HepG2 (cell line): ENCODE results near the gene TBC1D22A. TPM values are rescaled to one million over a fixed set of nuclear protein-coding genes. Genes with fewer than 3 reads are reported as not detected.

ENCODE experiments used
- JUND ChIP-seq: sonication (generic); formaldehyde crosslinking; IDR thresholded peaks from 2 replicates; pipeline ENCODE4 v1.8.0; 2022; ENCODE audit warnings: mild to moderate bottlenecking, missing genetic modification reagents
- RFX5 ChIP-seq: IDR thresholded peaks from 2 replicates; pipeline ENCODE4 v1.6.1; 2011; ENCODE audit warnings: low read depth, low read length, improper control_type of control experiment
- ZNF263 ChIP-seq: sonication (generic); formaldehyde crosslinking; IDR thresholded peaks from 2 replicates; pipeline ENCODE4 v1.4.0; 2020; ENCODE audit warnings: missing genetic modification reagents
- ZNF34 ChIP-seq: sonication (generic); formaldehyde crosslinking; IDR thresholded peaks from 2 replicates; pipeline ENCODE4 v1.4.0; 2020; ENCODE audit warnings: mild to moderate bottlenecking, missing genetic modification reagents, borderline replicate concordance
- polyA plus RNA-seq, 8 experiments: library from polyadenylated mRNA; depleted of rRNA in 3 of 8; stranded (reverse) in 7 of 8; unstranded in 1 of 8; fragments of >200 nt; fragmentation: Illumina TruSeq in 4 of 8; extraction: Trizol in 4 of 8; gene quantifications; 2 replicates each; pipeline versions ENCODE4 v1.2.1 to v1.2.3, GENCODE V29; 2011 to 2016; ENCODE audit warnings: low read depth in 4 of 8, missing spikeins in 1 of 8, mixed read lengths in 1 of 8; ENCODE audit not compliant: insufficient read depth in 1 of 8
- total RNA-seq, 5 experiments: library from RNA; depleted of rRNA; stranded (reverse); fragments of >200 nt; fragmentation: Illumina TruSeq; extraction: Trizol; gene quantifications; 2 replicates each; pipeline ENCODE4 v1.2.3, GENCODE V29; 2016; ENCODE audit warnings: low read depth in 1 of 5
- TF ChIP-seq, protein P1 (sequence below): sonication (generic); formaldehyde crosslinking; IDR thresholded peaks from 2 replicates; pipeline ENCODE4 v1.5.1; 2020; ENCODE audit warnings: mild to moderate bottlenecking, missing genetic modification reagents, borderline replicate concordance
- TF ChIP-seq, protein P2 (sequence below), 2 experiments: sonication (generic) in 1 of 2; formaldehyde crosslinking in 1 of 2; IDR thresholded peaks; 2 replicates each; pipeline versions ENCODE4 v1.6.1 to v1.9.0; 2014 to 2022; ENCODE audit warnings: antibody characterized with exemption in 1 of 2, borderline replicate concordance in 1 of 2, inconsistent platforms in 1 of 2, low read depth in 1 of 2, missing genetic modification reagents in 1 of 2

Gene TBC1D22A
- total and polyA plus RNA-seq, 2 of the 13 experiments (the other 11 are each of a cell fraction or from before 2014, with no cell fraction given), result 17.3 to 18.0 TPM

DNA sequence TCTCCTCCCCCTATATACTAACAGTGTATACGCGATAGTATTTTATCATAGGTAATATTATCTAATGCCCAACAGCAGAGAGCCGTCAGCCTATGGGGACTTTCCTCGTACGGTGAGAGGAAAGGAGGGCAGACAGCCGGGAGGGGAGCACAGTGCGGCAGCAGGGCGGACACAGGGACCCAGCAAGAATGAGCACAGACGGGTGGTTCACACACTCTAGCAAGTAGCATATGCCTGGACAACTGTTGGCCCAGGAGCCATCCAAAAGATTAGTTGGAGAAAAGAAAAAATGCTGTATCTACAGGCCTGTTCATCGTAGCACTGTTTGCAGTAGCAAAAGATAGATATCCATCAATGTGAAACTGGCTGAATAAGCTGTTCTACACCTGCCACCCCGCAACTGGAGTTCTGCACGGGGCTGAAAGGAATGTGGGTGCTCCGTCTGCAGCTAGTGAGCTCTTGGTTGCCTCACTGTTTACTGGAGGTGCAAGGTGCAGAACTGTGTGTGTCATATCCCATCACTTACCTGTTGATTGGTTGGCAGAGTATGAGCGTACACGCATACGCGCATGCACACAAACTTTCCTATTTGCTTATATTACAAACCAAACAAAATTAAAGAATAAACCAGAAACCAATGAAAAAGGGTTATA is 324.3 kb downstream of the TBC1D22A start (continued):
- TF ChIP-seq, protein P1, sequence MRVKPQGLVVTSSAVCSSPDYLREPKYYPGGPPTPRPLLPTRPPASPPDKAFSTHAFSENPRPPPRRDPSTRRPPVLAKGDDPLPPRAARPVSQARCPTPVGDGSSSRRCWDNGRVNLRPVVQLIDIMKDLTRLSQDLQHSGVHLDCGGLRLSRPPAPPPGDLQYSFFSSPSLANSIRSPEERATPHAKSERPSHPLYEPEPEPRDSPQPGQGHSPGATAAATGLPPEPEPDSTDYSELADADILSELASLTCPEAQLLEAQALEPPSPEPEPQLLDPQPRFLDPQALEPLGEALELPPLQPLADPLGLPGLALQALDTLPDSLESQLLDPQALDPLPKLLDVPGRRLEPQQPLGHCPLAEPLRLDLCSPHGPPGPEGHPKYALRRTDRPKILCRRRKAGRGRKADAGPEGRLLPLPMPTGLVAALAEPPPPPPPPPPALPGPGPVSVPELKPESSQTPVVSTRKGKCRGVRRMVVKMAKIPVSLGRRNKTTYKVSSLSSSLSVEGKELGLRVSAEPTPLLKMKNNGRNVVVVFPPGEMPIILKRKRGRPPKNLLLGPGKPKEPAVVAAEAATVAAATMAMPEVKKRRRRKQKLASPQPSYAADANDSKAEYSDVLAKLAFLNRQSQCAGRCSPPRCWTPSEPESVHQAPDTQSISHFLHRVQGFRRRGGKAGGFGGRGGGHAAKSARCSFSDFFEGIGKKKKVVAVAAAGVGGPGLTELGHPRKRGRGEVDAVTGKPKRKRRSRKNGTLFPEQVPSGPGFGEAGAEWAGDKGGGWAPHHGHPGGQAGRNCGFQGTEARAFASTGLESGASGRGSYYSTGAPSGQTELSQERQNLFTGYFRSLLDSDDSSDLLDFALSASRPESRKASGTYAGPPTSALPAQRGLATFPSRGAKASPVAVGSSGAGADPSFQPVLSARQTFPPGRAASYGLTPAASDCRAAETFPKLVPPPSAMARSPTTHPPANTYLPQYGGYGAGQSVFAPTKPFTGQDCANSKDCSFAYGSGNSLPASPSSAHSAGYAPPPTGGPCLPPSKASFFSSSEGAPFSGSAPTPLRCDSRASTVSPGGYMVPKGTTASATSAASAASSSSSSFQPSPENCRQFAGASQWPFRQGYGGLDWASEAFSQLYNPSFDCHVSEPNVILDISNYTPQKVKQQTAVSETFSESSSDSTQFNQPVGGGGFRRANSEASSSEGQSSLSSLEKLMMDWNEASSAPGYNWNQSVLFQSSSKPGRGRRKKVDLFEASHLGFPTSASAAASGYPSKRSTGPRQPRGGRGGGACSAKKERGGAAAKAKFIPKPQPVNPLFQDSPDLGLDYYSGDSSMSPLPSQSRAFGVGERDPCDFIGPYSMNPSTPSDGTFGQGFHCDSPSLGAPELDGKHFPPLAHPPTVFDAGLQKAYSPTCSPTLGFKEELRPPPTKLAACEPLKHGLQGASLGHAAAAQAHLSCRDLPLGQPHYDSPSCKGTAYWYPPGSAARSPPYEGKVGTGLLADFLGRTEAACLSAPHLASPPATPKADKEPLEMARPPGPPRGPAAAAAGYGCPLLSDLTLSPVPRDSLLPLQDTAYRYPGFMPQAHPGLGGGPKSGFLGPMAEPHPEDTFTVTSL (CRISPR knock-in tag), result peak; percentile 43; the same call in 1 of the 2 replicates
- TF ChIP-seq, protein P2, sequence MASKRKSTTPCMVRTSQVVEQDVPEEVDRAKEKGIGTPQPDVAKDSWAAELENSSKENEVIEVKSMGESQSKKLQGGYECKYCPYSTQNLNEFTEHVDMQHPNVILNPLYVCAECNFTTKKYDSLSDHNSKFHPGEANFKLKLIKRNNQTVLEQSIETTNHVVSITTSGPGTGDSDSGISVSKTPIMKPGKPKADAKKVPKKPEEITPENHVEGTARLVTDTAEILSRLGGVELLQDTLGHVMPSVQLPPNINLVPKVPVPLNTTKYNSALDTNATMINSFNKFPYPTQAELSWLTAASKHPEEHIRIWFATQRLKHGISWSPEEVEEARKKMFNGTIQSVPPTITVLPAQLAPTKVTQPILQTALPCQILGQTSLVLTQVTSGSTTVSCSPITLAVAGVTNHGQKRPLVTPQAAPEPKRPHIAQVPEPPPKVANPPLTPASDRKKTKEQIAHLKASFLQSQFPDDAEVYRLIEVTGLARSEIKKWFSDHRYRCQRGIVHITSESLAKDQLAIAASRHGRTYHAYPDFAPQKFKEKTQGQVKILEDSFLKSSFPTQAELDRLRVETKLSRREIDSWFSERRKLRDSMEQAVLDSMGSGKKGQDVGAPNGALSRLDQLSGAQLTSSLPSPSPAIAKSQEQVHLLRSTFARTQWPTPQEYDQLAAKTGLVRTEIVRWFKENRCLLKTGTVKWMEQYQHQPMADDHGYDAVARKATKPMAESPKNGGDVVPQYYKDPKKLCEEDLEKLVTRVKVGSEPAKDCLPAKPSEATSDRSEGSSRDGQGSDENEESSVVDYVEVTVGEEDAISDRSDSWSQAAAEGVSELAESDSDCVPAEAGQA (IDR thresholded peaks at IDR 0.05; ENCODE audit: low read depth), result 0 out of 2 replicates have a peak, but pooled peaks have one; percentile 41
- TF ChIP-seq, protein P2 (CRISPR knock-in tag; IDR thresholded peaks at IDR 0.05; ENCODE audit: borderline replicate concordance), result no peak
- TF ChIP-seq JUND (peak; percentile 50; the same call in 1 of the 2 replicates), ZNF263 (CRISPR knock-in tag) (peak; percentile 83), RFX5 (peak; percentile 63; the same call in 1 of the 2 replicates), ZNF34 (CRISPR knock-in tag) (no peak; the same call in 1 of the 2 replicates)
